LoVo (cell line): Measurements from ENCODE around the gene KCTD15.

Experiments
- DNase-seq: peaks from one replicate; pipeline ENCODE4 v3.0.0-alpha.2; 2016; ENCODE audit warnings: low spot score

Gene KCTD15

GRCh38 chr19:33797802-33798671, 1.4 kb downstream of the KCTD15 start:
- no peak for DNase-seq

GRCh38 chr19:33798681-33799111, 2.0 kb downstream of the KCTD15 start:
- DNase-seq, result no peak

- no peak for DNase-seq
These were observed 2.8 kb downstream of the KCTD15 start for GRCh38 chr19:33799476-33799875.

- DNase-seq, result no peak
These were observed 3.5 kb downstream of the KCTD15 start for GRCh38 chr19:33800012-33800680.

- DNase-seq, result no peak
These were observed 4.7 kb downstream of the KCTD15 start for GRCh38 chr19:33801411-33801810.

- no peak for DNase-seq
These were observed 5.3 kb downstream of the KCTD15 start for GRCh38 chr19:33802001-33802400.

- DNase-seq, result no peak
These were observed 6.1 kb downstream of the KCTD15 start for GRCh38 chr19:33802801-33803200.

GRCh38 chr19:33803383-33803782, 6.7 kb downstream of the KCTD15 start:
- no peak for DNase-seq

GRCh38 chr19:33804021-33804799, 7.5 kb downstream of the KCTD15 start:
- peak; percentile 91 for DNase-seq

GRCh38 chr19:33805313-33805712, 8.6 kb downstream of the KCTD15 start:
- no peak for DNase-seq

GRCh38 chr19:33805840-33806433, 9.3 kb downstream of the KCTD15 start:
- DNase-seq, result no peak

GRCh38 chr19:33806434-33806881, 9.8 kb downstream of the KCTD15 start:
- no peak for DNase-seq

GRCh38 chr19:33808399-33808798, 11.7 kb downstream of the KCTD15 start:
- no peak for DNase-seq

GRCh38 chr19:33809960-33810359, 13.3 kb downstream of the KCTD15 start:
- DNase-seq, result no peak

- DNase-seq, result no peak
These were observed 14.2 kb downstream of the KCTD15 start for GRCh38 chr19:33810821-33811220.

GRCh38 chr19:33811246-33811645, 14.6 kb downstream of the KCTD15 start:
- no peak for DNase-seq

- no peak for DNase-seq
These were observed 15.2 kb downstream of the KCTD15 start for GRCh38 chr19:33811736-33812387.

- DNase-seq, result no peak
These were observed 16.0 kb downstream of the KCTD15 start for GRCh38 chr19:33812388-33813330.

GRCh38 chr19:33813391-33814101, 16.9 kb downstream of the KCTD15 start:
- no peak for DNase-seq
